KOPT-K1 (cell line): ENCODE results near the gene CALML5.

Source experiments
- H3K27ac ChIP-seq: fragments of 200-600 bp; sonication (generic); 2 replicates; pipeline ENCODE4 v1.5.1; 2016; ENCODE audit warnings: antibody characterized with exemption, mild to moderate bottlenecking, low read depth, low read length; ENCODE audit not compliant: poor library complexity, severe bottlenecking
- H3K36me3 ChIP-seq: fragments of 200-600 bp; sonication (generic); 2 replicates; pipeline ENCODE4 v1.5.1; 2017; ENCODE audit warnings: antibody characterized with exemption, mild to moderate bottlenecking, low read length, moderate library complexity; ENCODE audit not compliant: insufficient read depth
- H3K9me3 ChIP-seq: fragments of 200-600 bp; sonication (generic); 2 replicates; pipeline ENCODE4 v1.5.1; 2017; ENCODE audit warnings: antibody characterized with exemption, low read length, mild to moderate bottlenecking; ENCODE audit not compliant: insufficient read depth, poor library complexity, severe bottlenecking

CALML5 gene

DNA sequence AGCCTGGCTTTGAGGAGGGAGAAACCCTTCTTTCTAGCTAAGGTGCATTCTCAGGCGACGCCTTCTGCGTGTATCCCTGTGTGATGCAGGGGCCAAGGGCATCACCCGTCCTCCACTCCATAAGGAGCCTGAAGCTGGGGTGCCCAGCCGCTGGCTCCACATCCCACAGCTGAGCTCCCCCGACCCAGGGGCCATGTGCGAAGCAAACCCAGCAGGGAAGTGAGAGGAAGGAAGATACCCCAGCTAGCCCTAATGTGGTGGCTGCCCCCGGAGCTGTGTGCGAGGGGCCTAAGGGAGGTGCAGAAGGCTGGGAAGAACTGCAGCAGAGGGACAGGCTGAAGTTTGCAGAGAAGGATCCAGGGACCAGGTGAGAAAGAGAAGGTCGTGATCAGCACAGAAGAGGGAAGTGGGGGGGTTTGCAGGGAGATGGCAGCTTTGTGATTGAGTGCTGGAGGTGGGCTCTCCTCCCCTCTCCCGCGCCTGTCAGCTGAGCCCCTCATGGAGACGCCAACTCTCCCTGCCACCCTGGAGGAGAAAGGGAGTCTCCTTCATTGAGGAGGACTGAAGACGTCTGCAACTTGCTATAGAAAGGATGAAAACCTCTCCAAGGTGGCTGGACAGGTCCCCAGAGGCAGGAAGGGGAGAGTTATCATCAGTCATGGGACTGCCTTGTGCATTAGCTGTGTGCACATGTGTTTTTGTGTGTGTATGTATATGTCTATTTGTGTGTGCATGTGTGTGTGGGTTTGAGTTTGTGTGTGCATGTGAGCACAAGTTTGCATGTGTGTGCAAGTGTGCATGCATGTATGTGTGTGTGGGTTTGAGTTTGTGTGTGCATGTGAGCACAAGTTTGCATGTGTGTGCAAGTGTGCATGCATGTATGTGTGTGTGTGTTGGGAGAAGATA is 3.5 kb upstream of the CALML5 start:
- no peak overlapping the region for H3K27ac ChIP-seq
- no peaks in the 10 kb centered on the region for H3K36me3 ChIP-seq
- no peaks in the 10 kb centered on the region for H3K9me3 ChIP-seq

DNA sequence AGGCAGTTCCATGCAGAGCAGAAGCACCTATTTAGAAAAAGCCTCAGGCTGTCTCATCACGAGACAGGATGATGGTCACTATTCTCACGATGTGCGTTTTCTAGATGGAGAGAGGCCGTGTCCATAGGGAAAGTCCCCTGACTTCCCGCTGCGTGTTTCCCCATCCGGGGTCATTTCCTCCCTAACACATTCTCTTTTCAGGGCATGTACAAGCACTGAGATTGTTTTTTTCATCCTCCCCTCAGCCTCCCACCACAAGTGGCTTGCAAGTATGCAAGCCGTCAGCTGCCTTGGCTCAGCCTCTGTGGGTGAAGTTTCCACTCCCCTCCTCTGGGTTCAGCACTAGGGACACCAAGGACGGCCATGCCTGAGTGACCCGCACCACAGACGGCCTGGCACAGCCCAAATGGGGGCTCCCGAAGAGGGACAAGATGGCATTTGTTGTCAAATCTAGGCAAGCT is 2.7 kb upstream of the CALML5 start:
- Histone ChIP-seq H3K27ac (no peak overlapping the region), H3K36me3 (no peaks in the 10 kb centered on the region), H3K9me3 (no peaks in the 10 kb centered on the region)

DNA sequence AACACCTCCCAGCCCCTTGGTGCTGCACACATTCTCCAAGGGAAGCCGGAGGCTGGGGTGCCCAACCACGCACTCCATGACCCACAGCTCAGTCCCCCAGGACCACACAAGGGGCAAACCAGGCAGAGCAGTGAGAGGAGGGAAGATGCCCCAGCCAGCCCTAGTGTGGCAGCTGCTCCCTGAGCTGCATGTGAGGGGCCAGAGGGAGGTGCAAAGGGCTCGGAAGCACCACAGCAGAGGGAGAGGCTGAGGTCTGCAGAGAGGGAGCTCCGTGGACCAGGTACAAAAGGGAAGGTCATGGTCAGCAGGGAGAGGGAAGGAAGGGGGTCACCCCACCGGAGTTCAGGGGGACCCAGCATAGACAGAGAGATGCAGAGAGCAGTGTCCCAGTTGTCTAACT is 1.5 kb upstream of the CALML5 start:
- Histone ChIP-seq H3K9me3 (no peaks in the 10 kb centered on the region), H3K27ac (no peak overlapping the region), H3K36me3 (no peaks in the 10 kb centered on the region)

DNA sequence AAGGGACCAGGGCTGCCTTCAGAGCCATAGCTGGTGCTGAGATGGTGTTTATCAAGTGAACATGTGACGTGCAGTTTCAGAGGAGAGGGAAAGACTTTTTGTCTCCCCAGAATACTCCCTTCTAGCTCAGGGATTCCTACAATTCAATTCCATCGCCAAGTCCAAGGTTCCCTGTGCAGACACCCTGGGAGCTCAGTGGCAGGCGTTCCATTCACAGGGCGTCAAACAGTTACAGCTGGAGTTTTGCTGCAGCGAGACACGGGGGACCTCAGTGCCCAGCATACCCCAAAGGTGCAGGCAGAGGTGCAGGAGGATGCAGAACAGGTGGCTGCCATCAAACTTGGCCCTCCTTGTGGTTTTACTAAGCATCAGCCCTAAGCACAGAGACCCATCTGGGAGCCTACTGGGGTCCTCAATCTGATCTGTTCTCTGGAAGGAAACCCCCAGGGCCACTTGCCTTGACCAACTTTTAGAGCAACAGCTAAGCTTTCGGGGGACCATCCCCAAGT is 846 bp upstream of the CALML5 start:
- Histone ChIP-seq H3K36me3 (no peaks in the 10 kb centered on the region), H3K9me3 (no peaks in the 10 kb centered on the region), H3K27ac (no peak overlapping the region)

DNA sequence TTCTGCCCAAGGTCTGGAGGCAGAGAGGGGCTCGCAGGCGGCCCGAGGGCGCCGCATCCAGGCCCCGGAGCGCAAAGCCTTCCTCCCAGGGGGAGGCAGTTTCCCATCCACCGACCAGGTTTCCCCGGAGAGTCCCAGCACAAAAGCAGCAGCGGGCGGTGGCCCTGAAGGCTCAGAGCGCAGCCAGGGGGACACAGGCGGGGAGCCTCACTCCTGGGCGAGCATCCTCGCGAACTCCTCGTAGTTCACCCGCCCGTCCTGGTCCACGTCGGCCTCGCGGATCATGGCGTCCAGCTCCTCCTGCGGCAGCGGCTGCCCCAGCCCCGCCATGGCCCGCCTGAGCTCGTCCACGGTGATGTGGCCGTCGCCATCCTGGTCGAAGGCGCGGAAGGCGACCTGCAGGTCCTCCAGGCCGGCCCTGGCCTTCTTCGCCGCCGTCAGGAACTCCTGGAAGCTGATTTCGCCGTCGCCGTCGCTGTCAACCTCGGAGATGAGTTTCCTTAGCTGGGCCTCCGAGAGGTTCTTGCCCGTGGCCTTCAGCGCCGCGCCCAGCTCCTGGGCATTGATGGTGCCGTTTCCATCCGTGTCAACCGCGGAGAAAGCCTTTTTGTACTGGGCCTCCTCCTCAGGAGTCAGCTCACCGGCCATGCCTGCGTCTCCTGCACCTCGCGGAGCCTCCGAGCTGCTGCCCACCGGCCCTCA is 428 bp downstream of the CALML5 start:
- Histone ChIP-seq H3K9me3 (no peaks in the 10 kb centered on the region), H3K27ac (no peak overlapping the region), H3K36me3 (no peaks in the 10 kb centered on the region)

DNA sequence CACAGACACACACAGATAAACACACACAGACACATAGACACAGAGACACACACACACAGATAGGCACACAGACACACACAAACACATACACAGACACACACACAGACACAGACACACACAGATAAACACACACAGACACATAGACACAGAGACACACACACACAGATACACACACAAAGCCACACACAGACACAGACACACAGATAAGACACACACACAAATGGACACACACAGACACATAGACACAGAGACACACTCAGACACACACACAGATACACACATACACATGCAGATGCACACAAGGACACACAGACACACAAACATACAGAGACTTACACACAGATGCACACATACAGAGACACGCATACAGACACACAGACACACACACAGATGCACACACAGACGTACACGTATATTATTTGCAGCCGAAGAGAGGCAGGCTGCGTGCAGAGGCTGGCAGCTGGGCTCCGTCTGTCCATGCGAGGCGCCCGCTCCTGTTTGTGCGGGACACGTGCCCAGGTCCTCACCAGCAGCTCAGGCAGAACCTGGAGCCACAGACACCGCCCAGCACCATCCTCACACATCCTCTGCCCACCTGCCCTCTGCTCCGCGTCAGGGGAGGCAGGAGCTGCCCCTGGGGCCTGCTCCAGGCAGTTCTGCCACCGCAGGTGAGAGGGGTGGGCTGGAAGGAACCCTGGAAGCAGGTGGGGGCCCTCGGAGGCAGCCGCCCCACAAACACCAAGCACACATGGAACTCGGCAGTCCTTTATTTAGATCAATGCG is 1.2 kb downstream of the CALML5 start:
- no peaks in the 10 kb centered on the region for H3K36me3 ChIP-seq
- H3K27ac ChIP-seq = no peak overlapping the region
- H3K9me3 ChIP-seq = no peaks in the 10 kb centered on the region

DNA sequence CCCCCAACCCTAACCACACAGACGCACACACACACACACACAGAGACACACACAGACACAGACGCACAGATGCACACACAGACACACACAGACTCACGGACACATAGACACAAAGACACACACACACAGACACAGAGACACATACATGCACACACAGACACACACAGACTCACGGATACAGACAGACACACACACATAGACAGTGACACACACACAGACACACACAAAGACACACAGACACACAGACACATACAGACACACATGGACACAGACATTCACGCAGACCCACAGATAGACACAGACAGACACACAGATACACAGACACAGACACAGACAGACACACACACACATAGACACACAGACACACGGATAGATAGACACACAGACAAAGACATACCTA is 2.1 kb downstream of the CALML5 start:
- Histone ChIP-seq H3K27ac (no peak overlapping the region), H3K9me3 (peaks cover 4% of the 10 kb centered on the region)

DNA sequence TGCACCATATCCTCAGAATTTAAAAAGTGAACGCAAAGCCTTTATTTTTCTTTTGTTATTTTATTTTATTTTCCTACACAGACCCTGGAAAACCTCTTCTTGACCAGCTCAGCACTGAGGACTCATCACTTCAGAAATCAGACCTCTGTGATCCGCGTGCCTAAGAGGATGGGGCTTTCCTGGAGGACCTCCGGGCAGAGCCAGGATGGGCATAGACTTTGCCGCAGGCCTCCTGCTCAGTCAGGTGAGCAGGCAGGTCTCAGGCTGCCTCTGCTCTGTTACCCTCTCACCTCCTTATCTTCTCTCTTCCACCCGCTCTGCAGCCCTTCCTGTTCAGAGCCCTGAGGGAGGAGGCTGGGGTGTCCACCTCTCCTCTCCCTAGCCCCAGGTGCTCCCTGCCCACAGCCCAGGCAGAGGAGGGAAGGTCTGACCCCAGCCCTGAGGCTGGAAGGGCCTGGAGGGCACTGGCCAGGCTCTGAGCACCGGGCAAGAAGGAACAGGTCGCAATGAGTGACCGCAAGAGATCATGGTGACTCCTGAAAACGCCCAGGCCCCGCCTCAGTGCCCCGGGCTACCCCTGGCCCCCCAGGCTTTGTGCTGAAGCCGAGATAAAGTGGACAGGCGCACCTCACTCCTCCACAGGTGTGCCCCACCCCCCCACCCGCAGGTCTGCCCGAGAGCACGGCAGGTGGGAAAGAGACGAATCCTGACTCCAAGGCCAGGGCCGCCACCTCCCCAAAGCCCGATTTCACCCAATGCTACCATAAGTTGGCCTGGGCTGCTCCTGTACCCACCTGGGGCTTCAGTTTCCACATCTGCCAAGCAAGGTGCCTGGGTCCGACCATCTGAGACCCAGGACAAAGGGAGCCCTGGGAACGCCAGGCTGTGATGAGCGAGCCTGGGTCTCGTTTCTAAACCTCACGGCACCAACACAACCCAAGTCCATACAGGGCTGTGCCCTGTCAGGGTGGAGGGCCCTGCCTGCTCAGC is 2.8 kb downstream of the CALML5 start:
- Histone ChIP-seq H3K27ac (no peak overlapping the region), H3K9me3 (peaks cover 6% of the 10 kb centered on the region), H3K36me3 (no peaks in the 10 kb centered on the region)

More for the DNA sequence above, 2.1 kb downstream of the CALML5 start:
- H3K36me3 ChIP-seq = no peaks in the 10 kb centered on the region

DNA sequence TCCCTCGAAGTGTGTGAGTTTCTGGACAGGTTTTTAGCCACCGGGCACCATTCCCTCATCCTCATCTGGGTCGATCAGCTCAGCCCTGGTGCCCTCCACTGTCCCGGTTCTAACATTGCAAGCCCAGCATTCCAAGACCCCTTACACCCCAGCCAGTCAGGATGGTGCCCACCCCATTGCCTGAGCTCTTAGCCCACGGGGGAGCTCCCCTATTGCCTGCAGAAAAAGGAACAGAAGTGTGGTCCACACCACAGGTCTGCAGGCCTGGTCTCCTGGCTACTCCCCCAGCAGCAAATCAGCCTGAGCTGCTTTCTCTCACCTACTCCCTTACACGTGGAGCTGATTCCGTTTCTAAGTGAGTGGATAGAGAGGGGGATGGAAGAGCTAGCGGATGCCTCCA is 4.8 kb downstream of the CALML5 start:
- Histone ChIP-seq H3K27ac (no peak overlapping the region), H3K36me3 (no peaks in the 10 kb centered on the region), H3K9me3 (peaks cover 6% of the 10 kb centered on the region)

DNA sequence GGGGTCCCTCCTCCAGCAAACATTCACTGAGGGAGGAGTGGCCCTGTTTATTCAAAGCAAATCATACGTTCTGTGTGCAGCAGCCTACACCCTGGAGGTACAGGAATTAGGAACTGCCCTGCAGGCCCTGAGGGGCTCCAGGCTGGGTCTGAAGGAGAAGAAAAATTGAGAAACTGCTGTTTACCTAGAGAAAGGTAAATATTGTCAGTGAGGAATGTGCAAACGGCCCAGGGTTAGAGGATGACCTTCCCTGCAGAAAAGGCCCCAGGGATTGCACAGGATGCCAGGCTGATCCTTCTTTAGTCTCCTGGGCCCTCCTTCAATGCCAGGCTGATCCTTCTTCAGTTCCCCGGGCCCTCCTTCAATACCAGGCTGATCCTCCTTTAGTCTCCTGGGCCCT is 5.7 kb downstream of the CALML5 start:
- H3K27ac ChIP-seq = no peak overlapping the region
- peaks cover 6% of the 10 kb centered on the region for H3K9me3 ChIP-seq
- no peaks in the 10 kb centered on the region for H3K36me3 ChIP-seq

DNA sequence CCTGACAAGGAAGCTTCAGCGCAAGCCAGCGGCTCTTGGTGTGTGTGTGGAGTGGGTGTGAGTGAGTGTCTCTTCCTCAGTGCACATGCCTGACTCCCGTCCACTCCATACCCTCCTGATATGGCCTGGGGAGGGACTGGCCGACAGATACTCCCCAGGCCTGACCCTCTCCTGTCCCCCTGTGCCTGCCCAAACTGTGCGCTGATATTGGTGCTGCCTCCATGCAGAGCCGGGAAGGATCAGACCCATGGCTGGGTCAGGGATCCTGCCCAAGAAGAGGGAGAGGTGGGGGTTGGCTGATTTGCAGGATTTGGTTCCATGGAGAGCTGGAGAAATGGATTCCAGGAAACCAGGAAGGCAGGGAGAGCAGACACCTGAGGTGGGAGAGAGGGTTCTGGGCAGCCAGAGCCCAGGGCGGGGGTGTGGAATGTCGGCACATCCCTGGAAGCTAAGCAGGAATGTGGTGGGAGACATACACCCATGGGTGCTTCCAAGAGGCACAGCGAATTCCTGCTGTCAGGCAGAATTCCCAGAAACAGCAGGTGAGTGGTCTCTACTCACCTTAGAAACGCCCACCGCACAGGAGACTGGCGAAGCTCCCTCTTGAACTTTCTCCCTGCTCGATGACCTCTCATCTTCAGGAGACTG is 6.3 kb downstream of the CALML5 start:
- no peaks in the 10 kb centered on the region for H3K36me3 ChIP-seq
- H3K9me3 ChIP-seq = peaks cover 6% of the 10 kb centered on the region
- H3K27ac ChIP-seq = no peak overlapping the region

DNA sequence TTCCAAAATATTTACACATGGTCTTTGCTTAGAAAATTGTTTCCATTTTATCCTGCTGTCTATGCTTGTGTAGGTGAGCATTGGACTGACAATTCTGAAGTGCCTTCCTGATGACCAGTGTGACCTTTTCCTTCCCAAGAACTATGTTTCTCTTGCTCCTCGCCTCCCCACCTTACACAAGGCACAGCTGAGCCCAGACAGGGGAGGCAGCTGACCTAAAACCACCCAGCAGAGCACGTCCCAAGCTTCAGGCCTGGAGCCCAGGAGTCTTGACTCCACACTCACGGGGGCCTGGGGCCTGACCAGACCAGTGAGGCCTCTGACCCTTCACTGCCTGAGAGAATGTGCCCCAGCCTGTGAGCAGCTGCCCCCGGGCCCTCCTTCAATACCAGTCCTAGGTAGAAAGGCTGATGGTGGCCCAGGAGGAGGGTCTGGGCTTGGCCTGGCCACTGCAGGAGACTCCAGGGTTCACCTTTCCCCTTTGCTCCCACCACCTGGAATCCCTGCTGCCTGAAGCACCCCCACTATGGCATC is 7.0 kb downstream of the CALML5 start:
- Histone ChIP-seq H3K27ac (no peak overlapping the region), H3K36me3 (no peaks in the 10 kb centered on the region), H3K9me3 (peaks cover 6% of the 10 kb centered on the region)

DNA sequence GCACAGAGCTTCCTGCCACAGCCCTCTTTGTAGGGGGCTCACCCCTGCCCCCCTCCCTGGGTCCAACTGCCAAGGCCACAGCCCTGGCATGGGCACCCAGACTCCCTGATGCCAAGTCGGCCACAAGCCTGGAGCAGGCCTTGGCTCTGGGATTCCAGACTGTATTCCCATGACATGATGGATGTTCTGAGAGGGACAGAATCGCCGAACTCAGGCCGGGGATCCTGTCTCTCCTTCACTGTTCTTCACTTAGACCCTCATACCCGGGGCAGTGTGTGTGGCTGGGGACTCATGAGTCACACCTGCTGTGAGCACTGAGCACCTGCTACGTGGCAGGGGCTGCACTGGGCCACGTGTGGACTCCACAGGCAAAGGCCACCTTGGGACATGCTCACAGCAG is 7.9 kb downstream of the CALML5 start:
- Histone ChIP-seq H3K27ac (no peak overlapping the region), H3K36me3 (no peaks in the 10 kb centered on the region), H3K9me3 (peaks cover 6% of the 10 kb centered on the region)
